ENCODE measurements around the gene RNF19B.
A peak's percentile ranks its signal among the peaks of the same experiment; 100 is the strongest.
"Not testable (repeated sequence)": the region's sequence is repeated elsewhere in the genome, so short reads cannot be mapped to it uniquely, and the experiment has no call there.

The RNF19B gene

DNA sequence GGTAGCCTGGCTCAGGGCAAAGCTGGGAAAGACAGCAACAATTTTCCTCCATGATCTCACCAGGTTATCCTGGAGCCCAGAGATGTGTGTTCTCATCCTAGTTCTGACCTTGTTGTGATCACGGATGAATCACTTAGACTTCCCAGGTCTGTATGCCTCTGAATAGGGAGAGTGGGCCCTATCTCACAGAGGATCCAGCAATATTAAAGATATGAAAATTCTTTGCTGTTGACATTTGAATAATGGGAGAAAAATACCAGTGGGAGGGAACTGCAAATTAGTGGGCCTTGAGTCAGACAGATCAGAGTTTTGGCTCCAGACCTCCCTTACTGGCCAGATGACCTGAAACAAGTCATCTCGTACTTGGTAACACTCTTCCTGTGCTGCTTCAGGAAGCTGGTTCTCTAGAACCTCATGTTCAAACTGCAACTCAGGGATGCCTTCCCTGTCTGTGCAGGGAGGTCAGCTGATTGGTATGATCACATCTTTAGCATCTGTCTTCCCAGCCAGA lies 32.8 kb upstream of the RNF19B start:
- Histone ChIP-seq H4K20me1 (ENCODE audit: insufficient read depth, low read length) (no peaks in the 10 kb centered on the region), H3K4me3 (ENCODE audit: low read depth in 1 of 2, low read length in 2 of 2) (no peak overlapping the region), H3K4me2 (ENCODE audit: insufficient read depth, low read length) (no peak overlapping the region), H3K27ac (ENCODE audit: low read length) (no peak overlapping the region), H2AFZ (ENCODE audit: low read depth, low read length) (no peak overlapping the region), H3K9ac (ENCODE audit: low read depth, low read length) (no peak overlapping the region), H3K79me2 (ENCODE audit: insufficient read depth, low read length) (no peaks in the 10 kb centered on the region), H3K9me3 (ENCODE audit: insufficient read depth, low read length, severe bottlenecking) (no peaks in the 10 kb centered on the region), H3K4me1 (ENCODE audit: insufficient read depth, low read length) (peaks cover 3% of the 10 kb centered on the region; the same call in 1 of the 2 replicates), H3K36me3 (ENCODE audit: insufficient read depth, low read length) (no peaks in the 10 kb centered on the region), H3K27me3 (ENCODE audit: insufficient read depth, low read length, poor library complexity) (no peaks in the 10 kb centered on the region)
- no peak for ATAC-seq (ENCODE audit: insufficient read depth, low read depth)
- DNase-seq, result no peak
- TF ChIP-seq, protein P1, sequence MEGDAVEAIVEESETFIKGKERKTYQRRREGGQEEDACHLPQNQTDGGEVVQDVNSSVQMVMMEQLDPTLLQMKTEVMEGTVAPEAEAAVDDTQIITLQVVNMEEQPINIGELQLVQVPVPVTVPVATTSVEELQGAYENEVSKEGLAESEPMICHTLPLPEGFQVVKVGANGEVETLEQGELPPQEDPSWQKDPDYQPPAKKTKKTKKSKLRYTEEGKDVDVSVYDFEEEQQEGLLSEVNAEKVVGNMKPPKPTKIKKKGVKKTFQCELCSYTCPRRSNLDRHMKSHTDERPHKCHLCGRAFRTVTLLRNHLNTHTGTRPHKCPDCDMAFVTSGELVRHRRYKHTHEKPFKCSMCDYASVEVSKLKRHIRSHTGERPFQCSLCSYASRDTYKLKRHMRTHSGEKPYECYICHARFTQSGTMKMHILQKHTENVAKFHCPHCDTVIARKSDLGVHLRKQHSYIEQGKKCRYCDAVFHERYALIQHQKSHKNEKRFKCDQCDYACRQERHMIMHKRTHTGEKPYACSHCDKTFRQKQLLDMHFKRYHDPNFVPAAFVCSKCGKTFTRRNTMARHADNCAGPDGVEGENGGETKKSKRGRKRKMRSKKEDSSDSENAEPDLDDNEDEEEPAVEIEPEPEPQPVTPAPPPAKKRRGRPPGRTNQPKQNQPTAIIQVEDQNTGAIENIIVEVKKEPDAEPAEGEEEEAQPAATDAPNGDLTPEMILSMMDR (IDR thresholded peaks at IDR 0.05; ENCODE audit: borderline replicate concordance, extremely low read depth, low read length, poor library complexity, severe bottlenecking), result no peak
- no peak for TF ChIP-seq EZH2 (IDR thresholded peaks at IDR 0.05; ENCODE audit: borderline replicate concordance, low read depth, low read length, severe bottlenecking)

- H3K79me2 ChIP-seq (ENCODE audit: insufficient read depth, low read length); H3K36me3 ChIP-seq (ENCODE audit: insufficient read depth, low read length); H3K4me2 ChIP-seq (ENCODE audit: insufficient read depth, low read length); H4K20me1 ChIP-seq (ENCODE audit: insufficient read depth, low read length); H3K4me3 ChIP-seq (ENCODE audit: low read depth in 1 of 2, low read length in 2 of 2); H3K9me3 ChIP-seq (ENCODE audit: insufficient read depth, low read length, severe bottlenecking); DNase-seq; ATAC-seq (ENCODE audit: insufficient read depth, low read depth); H3K27ac ChIP-seq (ENCODE audit: low read length); H3K4me1 ChIP-seq (ENCODE audit: insufficient read depth, low read length); H2AFZ ChIP-seq (ENCODE audit: low read depth, low read length); H3K27me3 ChIP-seq (ENCODE audit: insufficient read depth, low read length, poor library complexity); H3K9ac ChIP-seq (ENCODE audit: low read depth, low read length): not testable (repeated sequence)
Measured at GRCh38 chr1:32993324-32993636, 28.7 kb upstream of the RNF19B start.

DNA sequence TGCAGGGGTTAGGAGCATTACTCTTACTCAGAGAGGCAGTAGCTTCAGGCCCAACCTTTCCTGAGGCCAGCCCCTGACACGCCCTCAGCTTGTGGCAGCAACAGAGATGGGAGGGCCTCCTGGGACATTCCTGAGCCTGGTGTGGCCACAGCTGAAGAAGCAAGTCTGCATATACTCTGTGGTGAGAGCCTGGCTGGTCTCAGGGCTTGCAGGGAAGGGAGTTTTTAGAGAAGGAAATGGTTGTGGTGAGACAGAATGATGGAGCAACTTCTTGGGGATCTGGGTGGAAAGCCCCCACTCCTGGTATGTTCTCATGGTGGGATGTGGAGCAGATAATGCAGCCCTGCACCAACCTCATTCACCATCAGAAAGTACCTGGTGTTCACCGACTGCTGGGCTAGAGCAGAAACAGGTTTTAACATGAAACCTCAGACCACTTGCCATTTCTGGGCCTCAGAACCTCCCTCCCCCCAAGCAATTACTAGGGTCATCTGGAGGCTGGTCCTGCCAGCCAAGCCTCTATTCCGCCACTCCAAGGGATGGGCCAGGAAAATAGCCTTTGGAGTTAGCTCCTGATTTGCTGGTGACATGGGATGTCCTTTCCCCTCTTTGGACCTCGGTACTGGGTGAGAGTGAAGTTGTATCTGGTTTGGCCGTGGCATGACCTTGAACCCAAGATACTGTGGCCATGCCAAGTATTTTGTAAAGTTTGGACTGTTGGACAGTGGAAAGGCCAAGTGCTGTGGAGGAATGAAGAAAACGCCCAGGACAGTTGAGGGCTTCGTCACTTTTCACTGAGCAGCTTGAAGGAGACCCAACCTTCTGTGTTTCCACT lies 28.1 kb upstream of the RNF19B start:
- Histone ChIP-seq H3K9ac (ENCODE audit: low read depth, low read length) (no peak overlapping the region), H3K4me2 (ENCODE audit: insufficient read depth, low read length) (no peak overlapping the region), H3K27ac (ENCODE audit: low read length) (no peak overlapping the region), H4K20me1 (ENCODE audit: insufficient read depth, low read length) (no peaks in the 10 kb centered on the region), H3K79me2 (ENCODE audit: insufficient read depth, low read length) (no peaks in the 10 kb centered on the region), H3K9me3 (ENCODE audit: insufficient read depth, low read length, severe bottlenecking) (no peaks in the 10 kb centered on the region), H3K4me1 (ENCODE audit: insufficient read depth, low read length) (peaks cover 5% of the 10 kb centered on the region; the same call in 1 of the 2 replicates), H3K4me3 (ENCODE audit: low read depth in 1 of 2, low read length in 2 of 2) (no peak overlapping the region), H3K36me3 (ENCODE audit: insufficient read depth, low read length) (no peaks in the 10 kb centered on the region), H2AFZ (ENCODE audit: low read depth, low read length) (no peak overlapping the region), H3K27me3 (ENCODE audit: insufficient read depth, low read length, poor library complexity) (no peaks in the 10 kb centered on the region)
- TF ChIP-seq, protein P1 (IDR thresholded peaks at IDR 0.05; ENCODE audit: borderline replicate concordance, extremely low read depth, low read length, poor library complexity, severe bottlenecking), result no peak
- no peak for TF ChIP-seq EZH2 (IDR thresholded peaks at IDR 0.05; ENCODE audit: borderline replicate concordance, low read depth, low read length, severe bottlenecking)
- DNase-seq, result peak; percentile 50
- ATAC-seq (ENCODE audit: insufficient read depth, low read depth), result peak; percentile 83

- DNase-seq (no peak), ATAC-seq (ENCODE audit: insufficient read depth, low read depth) (no peak)
- H3K4me1 ChIP-seq (ENCODE audit: insufficient read depth, low read length), result peaks cover 5% of the 10 kb centered on the region; the same call in 1 of the 2 replicates
- no peaks in the 10 kb centered on the region for H3K36me3 ChIP-seq (ENCODE audit: insufficient read depth, low read length)
- no peak overlapping the region for H3K4me3 ChIP-seq (ENCODE audit: low read depth in 1 of 2, low read length in 2 of 2)
- no peak overlapping the region for H3K9ac ChIP-seq (ENCODE audit: low read depth, low read length)
- H3K79me2 ChIP-seq (ENCODE audit: insufficient read depth, low read length), result no peaks in the 10 kb centered on the region
- H3K27ac ChIP-seq (ENCODE audit: low read length), result no peak overlapping the region
- H3K4me2 ChIP-seq (ENCODE audit: insufficient read depth, low read length), result no peak overlapping the region
- no peaks in the 10 kb centered on the region for H4K20me1 ChIP-seq (ENCODE audit: insufficient read depth, low read length)
- H3K27me3 ChIP-seq (ENCODE audit: insufficient read depth, low read length, poor library complexity), result no peaks in the 10 kb centered on the region
- H2AFZ ChIP-seq (ENCODE audit: low read depth, low read length), result no peak overlapping the region
- no peaks in the 10 kb centered on the region for H3K9me3 ChIP-seq (ENCODE audit: insufficient read depth, low read length, severe bottlenecking)
- TF ChIP-seq, protein P1 (IDR thresholded peaks at IDR 0.05; ENCODE audit: borderline replicate concordance, extremely low read depth, low read length, poor library complexity, severe bottlenecking), result no peak
- no peak for TF ChIP-seq EZH2 (IDR thresholded peaks at IDR 0.05; ENCODE audit: borderline replicate concordance, low read depth, low read length, severe bottlenecking)
Measured at GRCh38 chr1:32991819-32992488, 27.3 kb upstream of the RNF19B start.
